ENCODE measurements around the gene FOXJ1.
A peak's percentile ranks its signal among the peaks of the same experiment; 100 is the strongest.

FOXJ1 gene

GRCh38 chr17:76149214-76149613, 8.2 kb upstream of the FOXJ1 start:
- Histone ChIP-seq H3K27me3 (ENCODE audit: control insufficient read depth in 1 of 2, insufficient read depth in 2 of 2, low read length in 2 of 2) (no peaks in the 10 kb centered on the region), H3K36me3 (ENCODE audit: insufficient read depth, low read length) (no peaks in the 10 kb centered on the region), H3K9ac (ENCODE audit: low read length) (no peak overlapping the region), H3K4me3 (ENCODE audit: low read depth in 1 of 2, low read length in 2 of 2) (no peak overlapping the region), H3K4me1 (ENCODE audit: insufficient read depth, low read length) (peaks cover 9% of the 10 kb centered on the region), H3K9me3 (ENCODE audit: low read length) (no peaks in the 10 kb centered on the region), H3K27ac (ENCODE audit: low read depth, low read length) (no peak overlapping the region)

GRCh38 chr17:76148015-76148326, 6.9 kb upstream of the FOXJ1 start:
- Histone ChIP-seq H3K9me3 (ENCODE audit: low read length) (no peaks in the 10 kb centered on the region), H3K9ac (ENCODE audit: low read length) (no peak overlapping the region), H3K36me3 (ENCODE audit: insufficient read depth, low read length) (no peaks in the 10 kb centered on the region), H3K4me1 (ENCODE audit: insufficient read depth, low read length) (peaks cover 9% of the 10 kb centered on the region), H3K27ac (ENCODE audit: low read depth, low read length) (no peak overlapping the region), H3K4me3 (ENCODE audit: low read depth in 1 of 2, low read length in 2 of 2) (no peak overlapping the region), H3K27me3 (ENCODE audit: control insufficient read depth in 1 of 2, insufficient read depth in 2 of 2, low read length in 2 of 2) (no peaks in the 10 kb centered on the region)

- H3K9ac ChIP-seq (ENCODE audit: low read length): no peak overlapping the region
- H3K4me1 ChIP-seq (ENCODE audit: insufficient read depth, low read length): peaks cover 9% of the 10 kb centered on the region
- H3K36me3 ChIP-seq (ENCODE audit: insufficient read depth, low read length): no peaks in the 10 kb centered on the region
- H3K9me3 ChIP-seq (ENCODE audit: low read length): no peaks in the 10 kb centered on the region
- H3K27me3 ChIP-seq (ENCODE audit: control insufficient read depth in 1 of 2, insufficient read depth in 2 of 2, low read length in 2 of 2): no peaks in the 10 kb centered on the region
- H3K4me3 ChIP-seq (ENCODE audit: low read depth in 1 of 2, low read length in 2 of 2): no peak overlapping the region
- H3K27ac ChIP-seq (ENCODE audit: low read depth, low read length): no peak overlapping the region
Measured at GRCh38 chr17:76147211-76148014, 6.4 kb upstream of the FOXJ1 start.

- no peak overlapping the region for H3K9ac ChIP-seq (ENCODE audit: low read length)
- no peak overlapping the region for H3K4me3 ChIP-seq (ENCODE audit: low read depth in 1 of 2, low read length in 2 of 2)
- H3K27ac ChIP-seq (ENCODE audit: low read depth, low read length): no peak overlapping the region
- peaks cover 9% of the 10 kb centered on the region for H3K4me1 ChIP-seq (ENCODE audit: insufficient read depth, low read length)
- H3K27me3 ChIP-seq (ENCODE audit: control insufficient read depth in 1 of 2, insufficient read depth in 2 of 2, low read length in 2 of 2): no peaks in the 10 kb centered on the region
- H3K9me3 ChIP-seq (ENCODE audit: low read length): no peaks in the 10 kb centered on the region
- no peaks in the 10 kb centered on the region for H3K36me3 ChIP-seq (ENCODE audit: insufficient read depth, low read length)
Measured at GRCh38 chr17:76146053-76146851, 5.2 kb upstream of the FOXJ1 start.

GRCh38 chr17:76145231-76146052, 4.4 kb upstream of the FOXJ1 start:
- H3K4me1 ChIP-seq (ENCODE audit: insufficient read depth, low read length): peaks cover 11% of the 10 kb centered on the region
- no peak overlapping the region for H3K27ac ChIP-seq (ENCODE audit: low read depth, low read length)

GRCh38 chr17:76142585-76143041, 1.6 kb upstream of the FOXJ1 start:
- H3K4me3 ChIP-seq (ENCODE audit: low read depth in 1 of 2, low read length in 2 of 2): no peak overlapping the region
- no peak overlapping the region for H3K27ac ChIP-seq (ENCODE audit: low read depth, low read length)
- H3K4me1 ChIP-seq (ENCODE audit: insufficient read depth, low read length): peaks cover 8% of the 10 kb centered on the region
- peaks cover 21 to 33% of the 10 kb centered on the region in 2 donors for H3K27me3 ChIP-seq (ENCODE audit: control insufficient read depth in 1 of 2, insufficient read depth in 2 of 2, low read length in 2 of 2)
- no peaks in the 10 kb centered on the region for H3K36me3 ChIP-seq (ENCODE audit: insufficient read depth, low read length)
- no peaks in the 10 kb centered on the region for H3K9me3 ChIP-seq (ENCODE audit: low read length)
- H3K9ac ChIP-seq (ENCODE audit: low read length): no peak overlapping the region

More at GRCh38 chr17:76145231-76146052, 4.4 kb upstream of the FOXJ1 start:
- Histone ChIP-seq H3K4me3 (ENCODE audit: low read depth in 1 of 2, low read length in 2 of 2) (no peak overlapping the region), H3K36me3 (ENCODE audit: insufficient read depth, low read length) (no peaks in the 10 kb centered on the region), H3K9me3 (ENCODE audit: low read length) (no peaks in the 10 kb centered on the region), H3K27me3 (ENCODE audit: control insufficient read depth in 1 of 2, insufficient read depth in 2 of 2, low read length in 2 of 2) (peaks cover 0 to 5% of the 10 kb centered on the region in 2 donors), H3K9ac (ENCODE audit: low read length) (no peak overlapping the region)

- H3K27me3 ChIP-seq (ENCODE audit: control insufficient read depth in 1 of 2, insufficient read depth in 2 of 2, low read length in 2 of 2): peaks cover 21 to 38% of the 10 kb centered on the region in 2 donors
- H3K4me3 ChIP-seq (ENCODE audit: low read depth in 1 of 2, low read length in 2 of 2): no peak overlapping the region
- peaks cover 8% of the 10 kb centered on the region for H3K4me1 ChIP-seq (ENCODE audit: insufficient read depth, low read length)
- H3K9me3 ChIP-seq (ENCODE audit: low read length): no peaks in the 10 kb centered on the region
- no peaks in the 10 kb centered on the region for H3K36me3 ChIP-seq (ENCODE audit: insufficient read depth, low read length)
- no peak overlapping the region for H3K9ac ChIP-seq (ENCODE audit: low read length)
- H3K27ac ChIP-seq (ENCODE audit: low read depth, low read length): no peak overlapping the region
Measured at GRCh38 chr17:76142039-76142584, 1.1 kb upstream of the FOXJ1 start.

GRCh38 chr17:76140661-76141211, 309 bp downstream of the FOXJ1 start:
- Histone ChIP-seq H3K4me1 (ENCODE audit: insufficient read depth, low read length) (peaks cover 8% of the 10 kb centered on the region), H3K27ac (ENCODE audit: low read depth, low read length) (no peak overlapping the region), H3K4me3 (ENCODE audit: low read depth in 1 of 2, low read length in 2 of 2) (peak overlapping the region; percentile 55 to 80), H3K9me3 (ENCODE audit: low read length) (no peaks in the 10 kb centered on the region), H3K36me3 (ENCODE audit: insufficient read depth, low read length) (no peaks in the 10 kb centered on the region), H3K27me3 (ENCODE audit: control insufficient read depth in 1 of 2, insufficient read depth in 2 of 2, low read length in 2 of 2) (peaks cover 21 to 49% of the 10 kb centered on the region in 2 donors), H3K9ac (ENCODE audit: low read length) (no peak overlapping the region)

- Histone ChIP-seq H3K4me3 (ENCODE audit: low read depth in 1 of 2, low read length in 2 of 2) (no peak overlapping the region), H3K36me3 (ENCODE audit: insufficient read depth, low read length) (no peaks in the 10 kb centered on the region), H3K4me1 (ENCODE audit: insufficient read depth, low read length) (peaks cover 8% of the 10 kb centered on the region), H3K27me3 (ENCODE audit: control insufficient read depth in 1 of 2, insufficient read depth in 2 of 2, low read length in 2 of 2) (peaks cover 21 to 57% of the 10 kb centered on the region in 2 donors), H3K9ac (ENCODE audit: low read length) (no peak overlapping the region), H3K9me3 (ENCODE audit: low read length) (no peaks in the 10 kb centered on the region), H3K27ac (ENCODE audit: low read depth, low read length) (no peak overlapping the region)
Measured at GRCh38 chr17:76139801-76140660, 1.0 kb downstream of the FOXJ1 start.

All from muscle layer of colon (tissue), 2 donors.